Measurements from ENCODE around the gene IDE. TPM values are rescaled to one million over a fixed set of nuclear protein-coding genes. Genes with fewer than 3 reads are reported as not detected.
"Not testable (repeated sequence)": the region's sequence is repeated elsewhere in the genome, so short reads cannot be mapped to it uniquely, and the experiment has no call there.

Gene IDE
- polyA plus RNA-seq, 1 donor = 15.0 TPM

- DNase-seq = no peak
These were observed 160.4 kb downstream of the IDE start for GRCh38 chr10:92413519-92413918.

- no peak for DNase-seq
These were observed 160.9 kb downstream of the IDE start for GRCh38 chr10:92413011-92413410.

- no peak for DNase-seq
These were observed 162.5 kb downstream of the IDE start for GRCh38 chr10:92411406-92411805.

DNA sequence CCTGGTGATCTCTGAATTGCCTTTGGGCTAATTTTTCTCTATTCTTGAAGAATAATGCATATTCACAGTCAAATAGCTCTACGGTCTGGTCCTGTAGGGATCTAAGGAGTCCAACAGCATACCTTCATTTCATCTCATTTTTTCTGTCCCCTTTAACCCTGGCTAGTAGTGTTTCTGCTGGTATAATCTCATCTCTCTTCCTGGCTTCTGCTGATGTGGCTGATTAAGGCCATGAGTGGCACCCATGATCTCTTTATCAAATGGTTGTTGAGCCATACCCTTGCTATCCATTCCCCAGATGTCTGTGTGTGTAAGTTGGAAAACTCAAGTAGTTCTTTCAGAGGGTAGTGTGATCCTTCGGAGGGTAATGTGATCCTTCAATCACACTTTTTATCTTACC is 163.4 kb downstream of the IDE start:
- DNase-seq = no peak

- DNase-seq = no peak
These were observed 165.9 kb downstream of the IDE start for GRCh38 chr10:92408017-92408361.

- no peak for DNase-seq
These were observed 166.4 kb downstream of the IDE start for GRCh38 chr10:92407305-92408016.

- DNase-seq = no peak
These were observed 168.4 kb downstream of the IDE start for GRCh38 chr10:92405419-92405924.

GRCh38 chr10:92404612-92405418 is 169.1 kb downstream of the IDE start:
- DNase-seq = no peak

GRCh38 chr10:92402234-92402633 is 171.7 kb downstream of the IDE start:
- not testable (repeated sequence) for DNase-seq

Other genes with a start within 250 kb of the IDE start
- gene KIF11, start 19.0 kb upstream of the IDE start, polyA plus RNA-seq (ENCODE audit: insufficient read length) = 11.5 TPM
- 8.1 TPM for gene HHEX, start 115.9 kb upstream of the IDE start, polyA plus RNA-seq (ENCODE audit: insufficient read length)